ENCODE results near the gene SEMA3E.

SEMA3E gene

DNA sequence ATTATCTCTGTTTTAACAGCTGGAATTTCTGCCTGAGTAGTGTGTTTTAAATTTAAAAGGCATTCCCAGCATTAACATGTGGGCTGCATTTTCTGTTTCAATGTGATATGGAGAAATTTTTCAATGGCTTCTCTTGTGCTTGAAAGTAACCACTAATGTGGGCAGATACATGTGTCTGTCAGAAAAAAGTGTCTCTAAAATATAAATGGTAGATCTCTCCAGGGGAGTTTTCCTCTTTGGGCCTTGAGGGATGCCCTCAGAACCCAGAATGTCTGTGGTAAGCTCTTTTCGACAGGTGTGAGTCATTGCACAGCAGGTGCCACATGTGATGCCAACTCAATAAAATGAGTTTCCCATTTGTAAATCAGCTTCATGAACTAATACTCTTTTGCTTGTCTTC is 221.1 kb downstream of the SEMA3E start:
- no peak for TF ChIP-seq TAF1 (IDR thresholded peaks at IDR 0.05; ENCODE audit: borderline replicate concordance, low read depth, low read length)
- no peak for TF ChIP-seq POLR2AphosphoS5 (IDR thresholded peaks at IDR 0.05; ENCODE audit: low read depth, low read length)
- TF ChIP-seq POLR2A (IDR thresholded peaks at IDR 0.05; ENCODE audit: low read depth, low read length): no peak
- FAIRE-seq (no peak), DNase-seq (ENCODE audit: insufficient read length) (no peak)

DNA sequence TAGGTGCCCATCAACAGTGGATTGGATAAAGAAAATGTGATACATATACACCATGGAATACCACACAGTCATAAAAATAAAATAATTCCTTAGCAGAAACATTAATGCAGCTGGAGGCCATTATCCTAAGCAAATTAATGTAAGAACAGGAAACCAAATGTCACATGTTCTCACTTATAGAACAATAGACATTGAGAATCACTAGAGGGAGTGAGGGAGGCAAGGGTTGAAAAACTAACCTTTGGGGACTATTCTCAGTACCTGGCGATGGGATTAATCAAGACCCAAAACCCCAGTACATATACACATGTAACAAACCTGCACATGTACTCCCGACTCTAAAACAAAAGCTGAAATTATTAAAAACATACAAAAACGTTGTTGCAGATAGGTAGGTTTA is 222.6 kb downstream of the SEMA3E start:
- no peak for FAIRE-seq
- no peak for DNase-seq (ENCODE audit: insufficient read length)
- TF ChIP-seq POLR2AphosphoS5 (IDR thresholded peaks at IDR 0.05; ENCODE audit: low read depth, low read length) (no peak), TAF1 (IDR thresholded peaks at IDR 0.05; ENCODE audit: borderline replicate concordance, low read depth, low read length) (no peak), POLR2A (IDR thresholded peaks at IDR 0.05; ENCODE audit: low read depth, low read length) (no peak)

DNA sequence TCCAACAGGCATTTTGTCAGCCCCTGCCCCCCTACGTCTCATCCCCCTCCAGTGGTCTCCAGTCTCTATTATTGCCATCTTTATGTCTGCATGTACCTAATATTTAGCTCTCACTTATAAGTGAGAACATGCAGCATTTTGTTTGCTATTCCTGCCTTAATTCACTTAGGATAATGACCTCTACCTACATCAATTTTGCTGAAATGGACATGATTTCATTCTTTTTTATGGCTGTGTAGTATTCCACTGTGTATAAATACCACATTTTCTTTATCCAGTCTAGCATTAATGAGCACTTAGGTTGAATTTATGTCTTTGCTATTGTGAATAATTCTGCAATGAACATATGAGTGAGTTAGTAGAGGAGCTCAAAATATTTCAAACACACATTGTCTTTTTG is 229.9 kb downstream of the SEMA3E start:
- DNase-seq (ENCODE audit: insufficient read length) (no peak), FAIRE-seq (no peak)
- TF ChIP-seq TAF1 (IDR thresholded peaks at IDR 0.05; ENCODE audit: borderline replicate concordance, low read depth, low read length) (no peak), POLR2A (IDR thresholded peaks at IDR 0.05; ENCODE audit: low read depth, low read length) (no peak), POLR2AphosphoS5 (IDR thresholded peaks at IDR 0.05; ENCODE audit: low read depth, low read length) (no peak)

GRCh38 chr7:83415840-83416239 is 233.1 kb downstream of the SEMA3E start:
- DNase-seq (ENCODE audit: insufficient read length) (no peak), FAIRE-seq (no peak)
- TF ChIP-seq TAF1 (IDR thresholded peaks at IDR 0.05; ENCODE audit: borderline replicate concordance, low read depth, low read length) (no peak), POLR2A (IDR thresholded peaks at IDR 0.05; ENCODE audit: low read depth, low read length) (no peak), POLR2AphosphoS5 (IDR thresholded peaks at IDR 0.05; ENCODE audit: low read depth, low read length) (no peak)

DNA sequence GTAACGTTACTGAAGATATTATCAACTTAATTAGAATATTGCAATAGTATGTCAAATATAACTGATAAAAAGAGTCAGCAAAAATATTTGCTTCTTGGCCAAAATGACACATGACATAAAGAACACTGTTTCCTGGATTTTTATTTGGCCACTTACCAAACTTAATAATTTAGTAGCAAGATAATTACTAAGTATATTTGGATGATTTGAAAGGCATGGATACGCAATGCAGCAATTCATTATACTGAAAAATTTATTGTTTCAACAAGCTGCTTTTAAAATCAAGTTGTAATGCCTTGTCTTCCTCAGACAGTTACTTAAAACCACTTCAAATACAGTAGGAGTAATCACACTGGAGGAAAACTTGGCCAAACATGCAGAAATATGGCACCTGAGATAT is 234.0 kb downstream of the SEMA3E start:
- no peak for DNase-seq (ENCODE audit: insufficient read length)
- TF ChIP-seq POLR2A (IDR thresholded peaks at IDR 0.05; ENCODE audit: low read depth, low read length): no peak
- no peak for FAIRE-seq

DNA sequence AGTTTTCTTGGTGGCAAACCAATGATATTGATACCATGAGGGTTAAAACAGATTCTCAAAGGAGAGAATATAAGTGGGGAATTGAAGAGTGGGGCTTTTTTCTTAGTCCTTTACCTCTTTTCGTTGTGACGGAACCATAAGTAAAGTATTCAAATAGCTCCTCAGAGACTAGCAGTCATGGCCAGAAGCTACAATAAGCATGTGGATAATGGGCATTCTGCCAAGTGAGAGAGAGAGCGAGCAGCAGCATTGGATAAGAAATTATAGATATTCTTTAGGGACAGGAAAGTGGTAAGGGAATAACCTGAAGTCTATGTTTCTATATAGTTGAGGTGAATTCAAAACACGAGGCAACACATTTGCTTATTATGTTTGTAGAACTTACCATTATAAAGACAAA is 235.1 kb downstream of the SEMA3E start:
- TF ChIP-seq POLR2A (IDR thresholded peaks at IDR 0.05; ENCODE audit: low read depth, low read length) (no peak), POLR2AphosphoS5 (IDR thresholded peaks at IDR 0.05; ENCODE audit: low read depth, low read length) (no peak), TAF1 (IDR thresholded peaks at IDR 0.05; ENCODE audit: borderline replicate concordance, low read depth, low read length) (no peak)
- FAIRE-seq (no peak), DNase-seq (ENCODE audit: insufficient read length) (no peak)

DNA sequence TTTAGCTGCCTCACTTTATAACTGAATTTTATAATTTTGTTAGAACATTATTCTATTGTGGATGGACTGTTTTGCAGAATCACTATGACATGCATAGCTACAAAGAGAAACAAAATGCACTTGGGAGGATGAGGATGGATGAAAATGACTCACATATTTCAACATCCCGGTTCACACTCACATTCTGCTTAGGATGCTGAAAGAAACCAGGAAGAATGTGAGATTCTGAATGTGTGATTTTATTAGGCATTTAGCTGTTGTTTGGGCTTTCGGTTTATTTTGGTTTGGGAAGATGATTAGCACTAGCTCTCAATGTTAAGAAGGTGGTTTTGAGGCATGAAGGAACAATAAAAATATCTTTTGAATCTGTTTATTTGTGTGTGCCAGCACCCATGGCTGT is 235.5 kb downstream of the SEMA3E start:
- TF ChIP-seq POLR2AphosphoS5 (IDR thresholded peaks at IDR 0.05; ENCODE audit: low read depth, low read length): no peak
- no peak for TF ChIP-seq POLR2A (IDR thresholded peaks at IDR 0.05; ENCODE audit: low read depth, low read length)
- no peak for TF ChIP-seq TAF1 (IDR thresholded peaks at IDR 0.05; ENCODE audit: borderline replicate concordance, low read depth, low read length)
- FAIRE-seq (no peak), DNase-seq (ENCODE audit: insufficient read length) (no peak)

GRCh38 chr7:83410989-83411591 is 237.8 kb downstream of the SEMA3E start:
- TF ChIP-seq POLR2A (IDR thresholded peaks at IDR 0.05; ENCODE audit: low read depth, low read length) (no peak), TAF1 (IDR thresholded peaks at IDR 0.05; ENCODE audit: borderline replicate concordance, low read depth, low read length) (no peak), POLR2AphosphoS5 (IDR thresholded peaks at IDR 0.05; ENCODE audit: low read depth, low read length) (no peak)
- FAIRE-seq (no peak), DNase-seq (ENCODE audit: insufficient read length) (no peak)

GRCh38 chr7:83394776-83395175 is 254.2 kb downstream of the SEMA3E start:
- TF ChIP-seq TAF1 (IDR thresholded peaks at IDR 0.05; ENCODE audit: borderline replicate concordance, low read depth, low read length) (no peak), POLR2A (IDR thresholded peaks at IDR 0.05; ENCODE audit: low read depth, low read length) (no peak), POLR2AphosphoS5 (IDR thresholded peaks at IDR 0.05; ENCODE audit: low read depth, low read length) (no peak)
- no peak for DNase-seq (ENCODE audit: insufficient read length)
- no peak for FAIRE-seq

DNA sequence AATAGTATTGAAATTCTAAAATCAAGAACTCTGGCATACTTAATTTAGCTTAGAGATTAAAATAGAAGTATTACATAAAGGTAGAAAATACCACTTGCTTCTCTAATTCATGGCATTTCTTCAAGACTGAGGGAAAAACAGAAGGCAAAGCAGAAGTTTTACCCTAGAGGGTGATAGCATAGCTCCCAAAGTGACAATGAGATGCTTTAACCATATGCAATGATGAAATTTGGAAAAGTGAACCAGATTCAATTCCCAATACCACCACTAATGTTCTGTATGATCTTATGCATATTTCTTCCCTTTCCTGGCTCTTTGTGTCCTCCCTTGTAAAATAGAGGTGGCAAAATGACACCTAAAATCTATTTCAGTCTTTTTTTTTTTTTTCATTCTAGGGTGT is 260.5 kb downstream of the SEMA3E start:
- no peak for FAIRE-seq

DNA sequence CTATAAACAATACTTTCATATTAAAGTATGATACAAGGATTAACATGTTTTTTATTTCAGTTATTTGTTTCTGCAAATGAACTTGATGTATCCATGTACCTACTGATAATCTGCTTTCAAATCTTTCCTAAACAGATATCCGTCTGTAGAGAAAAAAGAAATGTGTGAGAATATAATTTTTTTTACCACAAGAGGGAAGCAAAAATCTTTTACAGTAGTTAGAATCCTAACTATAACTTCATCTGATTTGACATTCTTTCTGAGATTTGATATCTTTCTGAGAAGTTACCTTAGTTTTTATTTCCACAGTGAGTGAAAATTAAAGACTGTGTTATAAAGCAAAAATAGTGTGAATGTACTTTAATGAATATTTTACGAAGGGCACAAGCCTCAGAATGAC is 282.3 kb downstream of the SEMA3E start:
- DNase-seq (ENCODE audit: insufficient read length) (no peak), FAIRE-seq (no peak)
- TF ChIP-seq TAF1 (IDR thresholded peaks at IDR 0.05; ENCODE audit: borderline replicate concordance, low read depth, low read length): no peak

More for the DNA sequence above, 260.5 kb downstream of the SEMA3E start:
- no peak for DNase-seq (ENCODE audit: insufficient read length)
- TF ChIP-seq TAF1 (IDR thresholded peaks at IDR 0.05; ENCODE audit: borderline replicate concordance, low read depth, low read length): no peak
- TF ChIP-seq POLR2A (IDR thresholded peaks at IDR 0.05; ENCODE audit: low read depth, low read length): no peak
- TF ChIP-seq POLR2AphosphoS5 (IDR thresholded peaks at IDR 0.05; ENCODE audit: low read depth, low read length): no peak

- TF ChIP-seq TAF1 (IDR thresholded peaks at IDR 0.05; ENCODE audit: borderline replicate concordance, low read depth, low read length): no peak
- no peak for TF ChIP-seq POLR2AphosphoS5 (IDR thresholded peaks at IDR 0.05; ENCODE audit: low read depth, low read length)
- TF ChIP-seq POLR2A (IDR thresholded peaks at IDR 0.05; ENCODE audit: low read depth, low read length): no peak
- DNase-seq (ENCODE audit: insufficient read length) (no peak), FAIRE-seq (no peak)
These were observed 283.2 kb downstream of the SEMA3E start for GRCh38 chr7:83365746-83366145.

Data from GM12892 (cell line).